ENCODE results near the gene TDO2.
A peak's percentile ranks its signal among the peaks of the same experiment; 100 is the strongest.
"Not testable (repeated sequence)": the region's sequence is repeated elsewhere in the genome, so short reads cannot be mapped to it uniquely, and the experiment has no call there.

TDO2 gene

DNA sequence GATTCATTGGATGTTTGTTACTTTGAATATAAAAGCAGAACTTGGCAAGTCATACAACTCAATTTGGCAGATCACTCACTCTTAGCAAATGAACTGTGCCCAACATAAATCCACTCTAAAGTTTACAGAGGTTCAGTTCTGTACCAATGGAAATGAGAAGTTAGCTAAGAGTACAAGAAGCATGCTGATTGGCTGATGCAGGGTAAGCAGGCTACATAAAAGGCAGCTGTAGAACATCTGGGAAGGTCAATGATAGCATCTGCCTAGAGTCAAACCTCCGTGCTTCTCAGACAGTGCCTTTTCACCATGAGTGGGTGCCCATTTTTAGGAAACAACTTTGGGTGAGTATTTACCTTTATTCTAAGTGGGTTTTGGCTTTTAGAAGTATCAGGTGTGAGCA is at the start of gene TDO2:
Gene TDO2, plus strand, starts transcription at position 244 of the 400 bp plus-strand sequence. Its CDS starts 63 bp downstream, at position 307.
- no peak for DNase-seq (ENCODE audit: low read depth, low spot score)

DNA sequence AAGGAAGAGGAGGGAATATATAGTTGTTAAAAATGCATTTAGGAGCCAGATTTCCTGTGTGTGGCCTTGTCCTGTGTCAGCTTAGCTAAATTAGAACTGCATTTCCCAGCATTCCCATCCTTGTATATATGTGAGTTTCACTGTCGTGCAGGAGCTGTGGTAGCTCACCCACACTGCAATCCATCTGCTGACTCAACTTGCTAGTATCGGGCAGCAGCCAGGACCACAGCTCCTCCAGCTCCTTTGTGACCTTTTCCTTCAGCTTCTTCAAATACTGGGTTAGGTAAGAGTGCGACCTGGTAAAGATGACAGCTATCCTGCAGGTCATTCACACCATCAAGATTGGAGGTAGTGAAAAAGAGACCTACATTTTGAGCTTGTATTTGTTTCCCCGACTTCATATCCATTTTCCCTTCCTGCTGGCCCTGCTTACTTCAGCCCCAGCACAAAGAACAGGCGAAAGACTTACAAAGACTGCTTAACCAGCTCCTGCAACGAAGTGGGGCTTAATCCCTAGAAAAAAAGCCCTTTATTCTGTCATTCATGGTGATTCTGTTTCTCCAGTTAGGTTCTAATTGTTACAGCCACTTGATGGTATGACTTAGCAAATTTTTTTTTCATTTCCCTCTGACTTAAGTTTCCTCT is 48.8 kb upstream of the TDO2 start:
- no peak for DNase-seq (ENCODE audit: low read depth, low spot score)

DNA sequence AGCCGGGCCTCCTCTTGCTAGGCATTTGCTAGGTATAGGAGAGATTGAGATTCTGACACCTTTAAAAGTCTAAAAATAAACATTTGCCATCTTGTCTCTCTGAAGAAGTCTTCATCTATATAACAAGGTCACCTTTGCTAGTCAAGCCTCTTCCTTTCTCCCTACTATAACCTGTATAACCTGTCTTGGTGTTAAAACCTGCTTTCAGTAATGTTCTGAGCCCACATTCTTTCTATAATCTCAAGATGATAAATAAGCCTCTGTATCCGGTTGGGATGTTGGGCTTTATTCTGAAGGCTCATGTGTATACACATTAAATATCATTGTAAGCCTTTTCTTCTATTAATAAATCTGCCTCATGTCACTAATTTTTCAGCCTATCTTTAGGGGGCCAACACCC is 47.6 kb upstream of the TDO2 start:
- no peak for DNase-seq (ENCODE audit: low read depth, low spot score)

DNA sequence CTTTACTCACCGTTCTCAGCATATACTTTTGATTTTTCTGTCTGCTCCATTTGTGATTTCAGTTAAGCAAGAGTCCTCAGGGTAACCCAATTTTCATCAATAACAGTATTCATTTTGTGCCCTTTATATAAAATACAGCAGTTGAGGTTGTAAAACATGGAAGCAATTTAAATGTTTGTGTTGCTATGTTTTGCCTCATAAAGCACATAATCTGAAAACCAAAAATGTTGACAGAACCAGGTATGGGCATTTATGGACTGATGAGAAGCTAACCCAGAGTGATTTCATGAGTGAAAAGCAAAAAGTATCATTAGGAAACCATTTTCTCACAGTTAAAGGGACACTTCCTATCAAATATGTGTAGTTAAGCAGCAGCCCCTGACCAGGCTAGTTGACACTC is 37.3 kb upstream of the TDO2 start, which contains the start of gene ASIC5:
Gene ASIC5, minus strand, starts transcription at position 101 of the 400 bp plus-strand sequence. Its CDS starts 51 bp downstream, at position 50.
- DNase-seq (ENCODE audit: low read depth, low spot score): no peak

DNA sequence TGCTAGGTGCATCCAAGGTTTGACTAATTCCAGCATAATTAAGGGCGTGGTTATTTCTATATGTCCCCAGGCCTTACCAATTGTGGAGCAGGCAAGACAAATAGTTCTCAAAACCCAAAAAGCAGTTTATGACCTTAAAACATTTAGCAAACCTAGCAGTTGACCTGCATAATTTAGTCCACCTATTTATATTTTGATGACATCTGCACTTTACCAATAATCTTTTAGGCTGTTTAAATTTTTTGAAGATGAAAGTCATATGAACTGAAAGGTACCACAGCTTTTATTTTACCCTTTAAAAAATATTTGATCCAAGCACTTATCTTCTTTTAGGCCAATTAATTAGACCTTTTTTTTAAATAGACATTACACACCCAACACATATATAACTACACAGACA is 27.6 kb upstream of the TDO2 start:
- no peak for DNase-seq (ENCODE audit: low read depth, low spot score)

DNA sequence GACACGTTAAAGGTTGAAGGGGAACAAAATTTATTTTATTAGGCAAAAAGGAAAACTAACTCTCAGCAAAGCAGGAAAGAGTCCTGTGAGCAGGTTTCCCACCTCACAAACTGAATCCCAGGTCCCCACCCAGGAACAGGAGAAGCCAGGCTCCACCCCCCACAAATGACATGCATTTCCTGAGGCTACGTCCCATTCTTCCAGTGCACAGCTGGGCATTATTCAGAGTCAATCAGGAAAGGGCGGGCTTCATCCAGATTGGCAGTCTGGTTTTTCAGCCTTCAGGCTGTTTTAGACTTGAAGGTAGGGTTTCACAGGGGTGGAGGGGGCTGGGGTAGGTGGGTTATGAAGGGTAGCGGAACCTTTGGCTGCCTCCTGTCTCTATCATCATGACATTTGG is 25.5 kb upstream of the TDO2 start:
- DNase-seq (ENCODE audit: low read depth, low spot score): no peak

DNA sequence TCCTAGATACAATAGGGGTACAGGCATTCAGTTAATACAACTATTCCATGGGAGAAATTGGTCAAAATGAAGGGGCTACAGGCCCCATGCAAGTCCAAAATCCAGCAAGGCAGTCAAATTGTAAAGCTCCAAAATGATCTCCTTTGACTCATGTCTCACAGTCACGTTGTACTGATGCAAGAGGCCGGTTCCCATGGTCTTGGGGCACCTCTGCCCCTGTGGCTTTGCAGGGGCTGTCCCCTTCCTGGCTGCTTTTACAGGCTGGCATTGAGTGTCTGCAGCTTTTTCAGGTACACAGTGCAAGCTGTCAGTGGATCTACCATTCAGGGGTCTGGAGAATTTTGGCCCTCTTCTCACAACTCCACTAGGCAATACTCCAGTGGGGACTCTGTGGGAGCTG is 24.9 kb upstream of the TDO2 start:
- no peak for DNase-seq (ENCODE audit: low read depth, low spot score)

DNA sequence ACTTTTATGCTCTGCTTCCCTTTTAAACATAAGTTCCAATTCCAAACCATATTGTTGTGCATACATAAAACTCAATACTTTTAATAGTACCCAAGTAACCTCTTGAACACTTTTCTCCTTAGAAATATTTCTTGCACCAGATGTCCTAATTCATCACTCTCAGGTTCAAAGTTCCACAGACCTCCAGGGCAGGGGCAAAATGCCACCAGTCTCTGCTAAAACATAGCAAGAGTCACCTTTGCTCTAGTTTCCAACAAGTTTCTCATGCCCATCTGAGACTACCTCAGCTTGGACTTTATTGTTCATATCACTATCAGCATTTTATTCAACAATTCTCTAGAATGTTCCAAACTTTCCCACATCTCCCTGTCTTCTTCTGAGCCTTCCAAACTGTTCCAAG is 23.7 kb upstream of the TDO2 start:
- no peak for DNase-seq (ENCODE audit: low read depth, low spot score)

DNA sequence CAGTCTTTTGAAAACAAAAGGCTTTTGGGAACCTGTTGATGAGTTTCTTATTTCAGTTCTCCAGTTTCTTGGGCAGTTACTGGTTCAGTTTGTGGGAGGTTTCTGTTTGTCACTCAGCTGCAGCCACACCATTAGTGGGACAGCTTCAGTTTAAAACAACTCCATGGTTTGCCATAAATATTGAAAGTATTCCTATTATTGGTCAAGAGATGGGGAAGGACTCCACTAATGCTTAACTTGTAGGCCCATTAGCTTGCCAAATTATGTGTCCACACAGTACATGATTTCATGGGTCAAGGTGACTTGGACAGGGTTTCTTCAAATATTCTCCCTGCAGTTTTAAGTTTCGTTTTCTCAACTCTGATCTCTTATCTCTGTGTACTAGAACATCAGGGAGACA is 21.9 kb upstream of the TDO2 start:
- DNase-seq (ENCODE audit: low read depth, low spot score): no peak

DNA sequence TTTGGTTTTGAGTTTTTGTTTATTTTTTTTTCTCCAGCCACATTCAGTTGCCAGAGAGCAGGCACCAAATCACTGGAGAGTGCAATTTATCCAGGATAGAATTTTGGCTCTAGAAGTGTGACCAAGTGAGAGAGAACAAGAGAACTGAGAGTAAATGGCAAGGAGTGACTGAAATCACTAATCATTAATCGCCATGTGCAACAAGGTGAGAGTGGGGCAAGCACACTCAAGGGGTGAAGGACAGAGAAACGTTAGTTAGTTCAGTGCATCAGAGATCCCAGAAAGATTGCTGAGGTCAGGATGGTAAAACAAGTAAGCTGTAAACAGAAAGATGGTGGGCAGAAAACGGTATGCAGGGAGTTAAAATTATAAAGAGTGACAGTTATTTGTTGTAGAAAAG is 19.6 kb upstream of the TDO2 start:
- DNase-seq (ENCODE audit: low read depth, low spot score): no peak

DNA sequence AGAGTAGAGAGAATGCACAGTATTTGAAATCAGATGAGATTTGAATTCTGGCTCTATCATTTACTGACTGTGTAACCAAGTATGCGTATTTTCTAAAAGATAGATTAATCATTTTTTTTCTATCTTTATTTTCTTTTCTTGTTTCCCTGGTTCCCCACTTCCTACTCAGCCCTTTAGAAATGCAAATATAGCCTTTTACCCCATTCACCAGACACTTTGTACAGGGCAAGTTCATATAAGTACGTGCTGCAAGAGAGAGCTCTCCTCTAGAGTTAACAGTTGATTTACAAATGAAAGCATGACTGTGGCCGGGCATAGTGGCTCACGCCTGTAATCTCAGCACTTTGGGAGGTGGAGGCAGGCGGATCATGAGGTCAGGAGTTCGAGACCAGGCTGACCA is 17.8 kb upstream of the TDO2 start:
- no peak for DNase-seq (ENCODE audit: low read depth, low spot score)

DNA sequence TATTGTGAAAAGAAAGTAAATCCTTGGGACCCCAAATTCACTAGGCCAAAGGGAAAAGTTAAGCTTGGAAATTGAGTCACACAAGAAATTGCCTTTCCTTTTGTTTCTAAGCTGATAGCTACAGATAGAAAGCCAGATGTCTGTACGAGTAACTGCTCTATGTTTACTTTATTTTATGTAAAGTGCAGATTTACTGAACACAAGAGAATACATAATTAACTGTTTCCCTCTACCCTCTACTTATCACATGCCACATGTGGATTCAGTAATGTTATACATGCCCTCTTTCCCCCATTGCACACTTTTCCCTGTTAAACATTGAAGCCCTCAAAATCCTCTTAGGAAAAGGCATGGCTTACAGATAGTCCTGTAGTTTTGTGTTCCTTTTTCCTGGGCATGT is 16.5 kb upstream of the TDO2 start:
- no peak for DNase-seq (ENCODE audit: low read depth, low spot score)

DNA sequence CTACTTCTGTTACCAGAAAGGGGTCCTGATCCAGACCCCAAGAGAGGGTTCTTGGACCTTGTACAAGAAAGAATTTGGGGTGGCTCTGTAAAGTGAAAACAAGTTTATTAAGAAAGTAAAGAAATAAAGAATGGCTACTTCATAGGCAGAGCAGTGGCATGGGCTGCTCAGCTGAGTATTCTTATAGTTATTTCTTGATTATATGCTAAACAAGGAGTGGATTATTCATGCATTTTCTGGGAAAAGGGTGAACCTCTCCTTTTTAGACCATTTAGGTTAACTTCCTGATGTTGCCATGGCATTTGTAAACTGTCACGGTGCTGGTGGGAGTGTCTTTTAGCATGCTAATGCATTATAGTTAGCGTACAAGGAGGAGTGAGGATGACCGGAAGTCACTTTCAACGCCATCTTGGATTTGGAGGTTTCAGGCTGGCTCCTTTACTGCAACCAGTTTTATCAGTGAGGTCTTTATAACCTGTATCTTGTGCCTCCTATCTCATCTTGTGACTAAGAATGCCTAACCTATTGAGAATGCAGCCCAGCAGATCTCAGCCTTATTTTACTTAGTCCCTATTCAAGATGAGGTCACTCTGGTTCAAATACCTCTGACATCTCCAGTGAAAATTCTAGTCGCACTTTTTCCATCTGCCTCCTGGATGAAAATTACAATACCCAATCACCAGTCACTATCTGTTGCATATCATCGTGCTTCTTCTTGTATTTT is 15.5 kb upstream of the TDO2 start:
- no peak for DNase-seq (ENCODE audit: low read depth, low spot score)

DNA sequence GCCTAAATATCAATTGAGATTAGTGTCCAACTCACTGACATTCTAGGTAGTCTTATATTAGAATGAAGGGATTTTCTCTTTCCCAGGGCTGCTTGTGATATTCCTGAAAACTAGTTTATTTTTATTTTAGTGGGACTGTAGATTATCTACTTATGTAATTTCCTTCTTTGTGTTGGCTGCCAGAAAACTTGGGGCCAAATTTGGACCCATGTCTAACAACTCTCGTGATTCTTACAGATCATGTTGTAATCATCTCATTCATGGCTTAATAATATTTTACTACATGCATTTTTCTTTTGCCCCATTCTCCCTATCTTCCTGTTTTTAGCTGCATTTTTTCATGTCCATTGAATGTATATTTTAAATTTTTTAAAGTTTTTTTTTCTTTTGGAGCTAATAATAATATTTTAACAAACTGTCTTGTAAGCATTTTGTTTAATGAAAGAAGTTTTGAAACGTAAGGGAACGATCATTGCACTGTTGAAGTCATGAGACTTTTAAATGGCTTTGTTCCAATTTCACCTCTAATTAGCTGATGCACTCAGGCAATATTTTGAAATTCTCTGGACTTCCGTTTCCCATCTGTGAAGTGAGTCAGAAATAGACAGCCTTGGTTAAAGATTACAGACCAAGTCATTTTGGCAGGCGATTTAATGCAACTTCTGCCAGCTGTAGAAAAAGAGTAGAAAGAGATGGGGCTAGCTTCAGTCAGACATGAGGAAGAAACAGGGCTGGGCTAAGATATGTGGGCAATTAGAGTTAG is 14.3 kb upstream of the TDO2 start:
- no peak for DNase-seq (ENCODE audit: low read depth, low spot score)

DNA sequence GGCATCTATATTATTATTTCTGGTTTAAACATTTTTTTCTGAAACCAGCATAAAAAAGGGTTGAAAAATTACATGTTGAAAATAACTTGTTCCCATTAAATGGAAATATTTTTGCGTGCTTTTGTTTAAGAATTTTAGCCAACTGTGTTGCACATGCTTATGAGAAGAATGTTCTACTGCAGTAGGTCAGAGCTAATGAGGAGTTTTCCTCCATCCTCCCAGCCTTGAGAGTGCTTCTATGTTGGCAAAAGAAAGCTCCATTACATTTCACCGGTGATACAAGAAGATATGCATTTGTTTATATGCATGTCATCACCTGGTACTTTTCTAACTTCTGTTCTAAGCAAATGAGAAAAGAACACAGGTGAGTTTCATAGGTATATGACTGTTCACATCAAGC is 13.6 kb upstream of the TDO2 start:
- DNase-seq (ENCODE audit: low read depth, low spot score): no peak

DNA sequence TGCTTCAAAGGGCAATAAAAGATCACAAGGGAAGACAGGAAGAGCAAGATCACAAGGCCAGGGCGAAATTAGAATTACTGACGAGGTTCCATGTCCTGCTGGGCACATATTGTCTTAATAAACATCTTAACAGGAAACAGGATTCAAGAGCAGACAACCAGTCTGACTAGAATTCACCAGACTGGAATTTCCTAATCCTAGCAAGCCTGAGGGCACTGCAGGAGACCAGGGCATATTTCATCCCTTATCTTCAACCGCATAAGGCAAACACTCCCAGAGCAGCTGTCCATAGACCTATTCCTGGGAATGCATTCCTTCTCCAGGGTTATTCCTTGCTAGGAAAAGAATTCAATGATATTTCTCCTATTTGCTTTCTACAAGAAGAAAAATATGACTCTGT is 12.4 kb upstream of the TDO2 start:
- no peak for DNase-seq (ENCODE audit: low read depth, low spot score)

DNA sequence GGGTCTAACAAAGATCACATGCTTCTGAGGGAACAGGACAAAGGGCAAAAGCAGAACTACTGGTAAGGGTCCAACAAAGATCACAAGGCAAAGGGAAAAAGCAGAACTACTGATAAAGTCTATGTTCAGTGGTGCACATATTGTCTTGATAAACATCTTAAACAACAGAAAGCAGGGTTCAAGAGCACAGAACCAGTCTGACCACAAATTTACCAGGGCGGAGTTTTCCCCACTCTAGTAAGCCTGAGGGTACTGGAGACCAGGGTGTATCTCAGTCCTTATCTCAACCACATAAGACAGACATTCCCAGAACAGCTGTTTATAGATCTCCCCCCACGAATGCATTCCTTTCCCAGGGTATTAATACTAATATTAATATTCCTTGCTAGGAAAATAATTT is 5.1 kb upstream of the TDO2 start:
- not testable (repeated sequence) for DNase-seq (ENCODE audit: low read depth, low spot score)

DNA sequence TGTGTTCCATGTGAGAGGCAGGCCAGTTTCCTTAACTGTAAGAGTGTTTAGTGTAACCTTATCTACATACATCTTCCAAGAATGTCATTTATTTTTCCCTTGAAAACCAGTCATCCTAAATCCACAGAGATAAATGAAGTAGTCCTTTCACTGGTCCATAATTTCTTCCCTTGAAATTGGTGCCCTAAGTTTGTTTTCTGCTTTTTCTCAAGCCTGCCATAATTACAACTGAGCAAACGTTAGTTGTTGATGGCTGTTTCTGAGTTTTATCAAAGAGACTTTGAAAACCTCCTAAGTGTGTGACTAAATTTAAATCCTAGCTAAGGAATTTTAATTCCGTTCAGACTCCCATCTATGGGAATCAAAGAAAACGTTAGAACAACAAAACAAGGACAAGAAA is 3.6 kb upstream of the TDO2 start:
- no peak for DNase-seq (ENCODE audit: low read depth, low spot score)

DNA sequence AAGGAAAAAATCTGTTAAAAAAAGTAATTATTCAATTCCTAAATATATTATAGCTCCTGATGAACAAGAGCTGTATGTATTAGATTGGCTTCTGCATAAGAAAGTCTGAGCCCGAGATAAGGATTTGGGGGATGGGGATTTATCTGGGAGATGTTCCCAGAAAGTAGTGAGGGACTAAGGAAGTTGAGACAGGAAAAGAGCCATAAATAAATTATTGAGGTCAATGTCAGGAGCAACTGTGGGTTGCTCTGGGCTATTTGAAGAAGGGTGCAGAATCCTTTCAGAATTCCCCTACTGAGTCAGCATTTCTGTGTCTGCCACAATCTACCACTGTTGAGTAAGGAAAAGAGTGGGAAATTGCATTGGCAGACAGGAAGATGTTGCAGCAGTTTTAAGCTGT is 3.1 kb upstream of the TDO2 start:
- DNase-seq (ENCODE audit: low read depth, low spot score): no peak

DNA sequence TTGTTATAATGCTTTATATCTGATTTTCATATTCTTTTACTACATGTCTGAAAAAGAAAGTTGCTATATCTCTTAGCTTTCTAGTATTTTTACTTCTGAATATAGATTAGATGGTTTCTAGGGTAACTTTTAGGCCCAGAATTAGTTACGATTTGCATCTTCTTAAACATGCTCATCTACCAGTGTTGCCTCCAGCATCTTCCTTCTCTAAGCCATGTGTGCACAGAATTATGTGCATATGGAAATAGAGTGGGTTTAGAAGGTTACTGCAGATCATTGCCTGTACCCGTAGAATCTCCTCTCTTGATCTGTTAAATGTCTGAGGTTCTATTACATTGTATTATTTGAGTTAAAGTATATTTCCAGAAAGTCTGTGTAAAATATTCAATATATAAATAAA is 2.5 kb upstream of the TDO2 start:
- no peak for DNase-seq (ENCODE audit: low read depth, low spot score)

DNA sequence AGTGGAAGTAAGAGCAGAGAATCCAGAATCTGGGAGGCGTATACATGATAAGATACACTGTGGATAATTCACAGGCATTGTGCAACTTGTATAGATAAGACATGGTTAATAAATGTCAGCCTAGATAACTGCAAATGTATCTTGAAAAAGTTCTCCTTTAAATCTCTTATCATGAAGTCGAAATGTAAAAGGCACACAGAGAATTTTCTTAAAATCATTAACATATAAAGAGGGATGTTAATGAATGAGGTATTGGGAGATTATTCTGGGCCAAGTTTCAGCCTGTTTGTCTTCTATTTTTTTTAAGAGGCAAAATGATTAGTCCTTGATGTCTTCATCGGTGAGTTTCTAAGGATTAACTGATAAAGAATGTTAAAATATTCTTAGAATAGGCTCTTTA is 835 bp downstream of the TDO2 start:
- DNase-seq (ENCODE audit: low read depth, low spot score): no peak

DNA sequence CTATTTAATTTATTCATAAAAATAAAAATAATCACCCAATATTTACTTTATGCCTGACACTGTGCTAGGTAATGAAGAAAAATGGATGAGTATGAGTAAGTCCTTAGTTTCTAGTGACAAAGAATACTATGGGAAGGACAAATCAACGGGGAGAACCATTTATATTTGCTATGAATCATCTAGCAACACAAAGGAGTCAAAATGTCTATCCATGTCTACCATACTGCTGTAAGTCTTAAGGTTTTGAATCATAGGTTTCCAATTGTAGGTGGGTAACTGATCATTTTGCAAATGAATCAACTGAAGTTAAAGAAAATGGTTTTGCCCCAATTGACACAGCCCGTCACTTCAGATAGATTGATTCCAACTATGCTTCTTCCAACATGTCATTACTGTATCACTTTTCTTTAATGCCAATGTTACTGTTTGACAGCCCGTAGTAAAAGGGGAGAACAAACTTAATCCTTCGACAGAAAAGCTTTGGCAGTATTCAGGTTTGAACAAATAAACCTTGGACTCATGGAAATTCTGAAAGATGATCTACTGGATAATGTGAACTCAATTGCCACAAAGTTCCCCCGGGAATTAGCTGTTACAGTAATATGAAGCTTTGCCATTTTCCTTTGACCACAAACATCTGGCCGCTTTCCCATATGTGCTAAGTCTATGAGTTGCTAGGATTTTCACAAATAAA is 3.2 kb downstream of the TDO2 start:
- DNase-seq (ENCODE audit: low read depth, low spot score): peak; percentile 91
